ENCODE measurements around the gene HSD17B7. TPM values are rescaled to one million over a fixed set of nuclear protein-coding genes. Genes with fewer than 3 reads are reported as not detected.
A peak's percentile ranks its signal among the peaks of the same experiment; 100 is the strongest.
"Not testable (repeated sequence)": the region's sequence is repeated elsewhere in the genome, so short reads cannot be mapped to it uniquely, and the experiment has no call there.

HSD17B7 gene
- total RNA-seq, 2 donors from 2014 or later: 14.1 to 14.7 TPM

- H3K4me1 ChIP-seq (replicated peaks); H3K27me3 ChIP-seq (replicated peaks; ENCODE audit: insufficient read depth); DNase-seq (ENCODE audit: low spot score); H3K27ac ChIP-seq; H3K36me3 ChIP-seq; H3K4me3 ChIP-seq; H3K9me3 ChIP-seq: not testable (repeated sequence)
- intact Hi-C loops (cut with DNase I): loop anchor here (5.0 kb wide), 1 partner anchor 184 kb away; no protein-coding TSS in a partner anchor
- WGBS: 51% methylated on average over 4 of the region's 4 CpGs
These were observed 6.2 kb downstream of the HSD17B7 start for GRCh38 chr1:162796617-162797279.

GRCh38 chr1:162799995-162800830, 9.7 kb downstream of the HSD17B7 start:
- H3K4me3 ChIP-seq; H3K27ac ChIP-seq; H3K36me3 ChIP-seq; H3K9me3 ChIP-seq; H3K4me1 ChIP-seq (replicated peaks); H3K27me3 ChIP-seq (replicated peaks; ENCODE audit: insufficient read depth): not testable (repeated sequence)
- 36% methylated on average over 6 of the region's 6 CpGs for WGBS
- DNase-seq (ENCODE audit: low spot score): peak; percentile 83
- intact Hi-C loops (cut with DNase I): loop anchor here (5.0 kb wide), 1 partner anchor 188 kb away; no protein-coding TSS in a partner anchor
- peak; percentile 51 for TF ChIP-seq POLR2AphosphoS5 (IDR thresholded peaks at IDR 0.05)
- TF ChIP-seq, protein P1, sequence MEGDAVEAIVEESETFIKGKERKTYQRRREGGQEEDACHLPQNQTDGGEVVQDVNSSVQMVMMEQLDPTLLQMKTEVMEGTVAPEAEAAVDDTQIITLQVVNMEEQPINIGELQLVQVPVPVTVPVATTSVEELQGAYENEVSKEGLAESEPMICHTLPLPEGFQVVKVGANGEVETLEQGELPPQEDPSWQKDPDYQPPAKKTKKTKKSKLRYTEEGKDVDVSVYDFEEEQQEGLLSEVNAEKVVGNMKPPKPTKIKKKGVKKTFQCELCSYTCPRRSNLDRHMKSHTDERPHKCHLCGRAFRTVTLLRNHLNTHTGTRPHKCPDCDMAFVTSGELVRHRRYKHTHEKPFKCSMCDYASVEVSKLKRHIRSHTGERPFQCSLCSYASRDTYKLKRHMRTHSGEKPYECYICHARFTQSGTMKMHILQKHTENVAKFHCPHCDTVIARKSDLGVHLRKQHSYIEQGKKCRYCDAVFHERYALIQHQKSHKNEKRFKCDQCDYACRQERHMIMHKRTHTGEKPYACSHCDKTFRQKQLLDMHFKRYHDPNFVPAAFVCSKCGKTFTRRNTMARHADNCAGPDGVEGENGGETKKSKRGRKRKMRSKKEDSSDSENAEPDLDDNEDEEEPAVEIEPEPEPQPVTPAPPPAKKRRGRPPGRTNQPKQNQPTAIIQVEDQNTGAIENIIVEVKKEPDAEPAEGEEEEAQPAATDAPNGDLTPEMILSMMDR (IDR thresholded peaks at IDR 0.05): peak; percentile 30 to 82 (median 69)

- WGBS: 100% methylated on average over 1 of the region's 2 CpGs
- intact Hi-C loops (cut with DNase I): not testable (repeated sequence)
These were observed 17.0 kb downstream of the HSD17B7 start for GRCh38 chr1:162807503-162807902.

GRCh38 chr1:162812357-162812756, 21.9 kb downstream of the HSD17B7 start:
- intact Hi-C loops (cut with DNase I); H3K4me1 ChIP-seq (replicated peaks); DNase-seq (ENCODE audit: low spot score); H3K4me3 ChIP-seq; H3K9me3 ChIP-seq; H3K27me3 ChIP-seq (replicated peaks; ENCODE audit: insufficient read depth); H3K27ac ChIP-seq; H3K36me3 ChIP-seq: not testable (repeated sequence)
- 96% methylated on average over 2 of the region's 2 CpGs for WGBS

More at GRCh38 chr1:162807503-162807902, 17.0 kb downstream of the HSD17B7 start:
- not testable (repeated sequence) for H3K27me3 ChIP-seq (replicated peaks; ENCODE audit: insufficient read depth); H3K4me1 ChIP-seq (replicated peaks); H3K9me3 ChIP-seq; H3K27ac ChIP-seq; DNase-seq (ENCODE audit: low spot score); H3K4me3 ChIP-seq; H3K36me3 ChIP-seq

DNA sequence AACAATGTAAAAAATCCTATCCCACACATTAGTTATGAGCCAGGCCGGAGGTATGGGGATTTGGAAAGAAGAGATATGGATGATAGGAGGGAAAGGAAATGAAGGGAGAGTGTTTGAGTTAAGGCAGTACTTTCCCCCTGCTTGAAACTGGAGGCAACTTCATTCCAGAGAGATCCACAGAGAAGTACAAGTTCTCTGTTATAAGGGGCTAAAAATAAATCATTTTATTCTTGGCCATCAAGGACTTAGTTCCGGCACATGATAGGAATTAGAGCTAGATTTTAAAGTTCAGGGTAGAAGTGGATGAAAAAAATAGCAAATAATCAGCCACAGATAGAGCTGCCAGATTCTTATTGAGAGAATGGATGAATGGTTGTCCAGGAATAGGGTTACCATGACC, 27.6 kb downstream of the HSD17B7 start:
- H3K36me3 ChIP-seq; H3K9me3 ChIP-seq; H3K27ac ChIP-seq; H3K4me3 ChIP-seq; DNase-seq (ENCODE audit: low spot score); H3K27me3 ChIP-seq (replicated peaks; ENCODE audit: insufficient read depth); H3K4me1 ChIP-seq (replicated peaks); intact Hi-C loops (cut with DNase I): not testable (repeated sequence)
- WGBS: 99% methylated on average over 2 of the region's 2 CpGs

DNA sequence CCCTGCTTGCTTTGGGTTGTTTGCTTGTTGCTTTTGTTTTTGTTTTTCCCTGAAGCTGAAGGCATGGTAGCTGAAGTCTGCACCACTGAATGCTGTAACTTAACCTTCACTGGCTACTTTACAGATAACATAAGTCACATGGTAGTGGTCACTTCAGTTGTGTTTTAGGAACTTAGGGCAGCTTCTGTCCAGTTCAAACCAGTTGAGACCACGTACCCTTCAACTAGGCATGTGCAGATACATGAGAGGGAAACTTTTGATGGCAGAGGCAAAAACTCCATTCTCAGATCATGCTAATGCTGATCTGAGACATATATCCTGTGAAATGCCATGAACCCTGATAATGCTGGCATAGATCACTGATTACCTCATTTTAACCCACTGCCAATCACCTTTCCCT, 28.2 kb downstream of the HSD17B7 start:
- H3K27me3 ChIP-seq (replicated peaks; ENCODE audit: insufficient read depth); intact Hi-C loops (cut with DNase I); H3K4me1 ChIP-seq (replicated peaks); H3K36me3 ChIP-seq; DNase-seq (ENCODE audit: low spot score); H3K27ac ChIP-seq; H3K4me3 ChIP-seq; H3K9me3 ChIP-seq: not testable (repeated sequence)
- 95% methylated on average over 1 of the region's 1 CpG for WGBS

- intact Hi-C loops (cut with DNase I): no loop called here
- peak overlapping the region; percentile 19 to 21 for H3K4me3 ChIP-seq
- WGBS: 5% methylated on average over 42 of the region's 44 CpGs
These were observed 32.1 kb downstream of the HSD17B7 start for GRCh38 chr1:162822391-162823200.

More at GRCh38 chr1:162822391-162823200, 32.1 kb downstream of the HSD17B7 start:
- Histone ChIP-seq H3K27ac (no peak overlapping the region), H3K9me3 (no peaks in the 10 kb centered on the region), H3K36me3 (no peaks in the 10 kb centered on the region), H3K27me3 (replicated peaks; ENCODE audit: insufficient read depth) (no peaks in the 10 kb centered on the region), H3K4me1 (replicated peaks) (no peaks in the 10 kb centered on the region)
- TF ChIP-seq, protein P1 (IDR thresholded peaks at IDR 0.05): no peak
- TF ChIP-seq POLR2A (IDR thresholded peaks at IDR 0.05) (no peak), POLR2AphosphoS5 (IDR thresholded peaks at IDR 0.05) (no peak)
- DNase-seq (ENCODE audit: low spot score): peak; percentile 8
